Keratinocyte (primary cell): ENCODE measurements around the gene ROBO2. TPM values are rescaled to one million over a fixed set of nuclear protein-coding genes. Genes with fewer than 3 reads are reported as not detected.

ENCODE experiments used
- DNase-seq: peaks from one replicate; pipeline ENCODE4 v3.0.0-alpha.2; 2011; ENCODE audit warnings: low read depth, missing footprints, low spot score
- FAIRE-seq: peaks from 2 replicates; lab custom pipeline; 2011; peaks lifted over from hg19 to GRCh38; lab: Jason Lieb, UNC
- H2AFZ ChIP-seq: 2 replicates; pipeline ENCODE4 v1.6.0; 2012; ENCODE audit warnings: low read length, control low read depth, inconsistent platforms; ENCODE audit not compliant: control insufficient read depth
- H3K27ac ChIP-seq: 2 replicates; pipeline ENCODE4 v1.5.1; 2011; ENCODE audit warnings: low read length; ENCODE audit not compliant: control insufficient read depth, insufficient read depth
- H3K27me3 ChIP-seq: 3 replicates; pipeline ENCODE4 v1.6.0; 2011; ENCODE audit warnings: low read length; ENCODE audit not compliant: control insufficient read depth, insufficient read depth; ENCODE audit errors: extremely low read depth
- H3K36me3 ChIP-seq, 2 experiments: 2 replicates in 1 of 2; 3 replicates in 1 of 2; pipeline ENCODE4 v1.5.1; 2011; ENCODE audit warnings: low read length in 2 of 2, mild to moderate bottlenecking in 1 of 2; ENCODE audit not compliant: control insufficient read depth in 2 of 2, insufficient read depth in 2 of 2; ENCODE audit errors: extremely low read depth in 1 of 2
- H3K4me1 ChIP-seq: 3 replicates; pipeline ENCODE4 v1.5.1; 2011; ENCODE audit warnings: low read length; ENCODE audit not compliant: control insufficient read depth, insufficient read depth; ENCODE audit errors: extremely low read depth
- H3K4me2 ChIP-seq: 3 replicates; pipeline ENCODE4 v1.6.0; 2011; ENCODE audit warnings: low read depth, low read length; ENCODE audit not compliant: control insufficient read depth, insufficient read depth; ENCODE audit errors: extremely low read depth
- H3K4me3 ChIP-seq, 3 experiments: fragments of 200-600 bp in 1 of 3; sonication (generic) in 1 of 3; 2 replicates in 2 of 3; 3 replicates in 1 of 3; pipeline ENCODE4 v1.5.1; 2011 to 2016; ENCODE audit warnings: low read length in 3 of 3, mild to moderate bottlenecking in 3 of 3, control low read depth in 2 of 3, inconsistent platforms in 1 of 3, low read depth in 1 of 3, mixed read lengths in 1 of 3, mixed run types in 1 of 3, moderate library complexity in 1 of 3; ENCODE audit not compliant: control insufficient read depth in 2 of 3, insufficient read depth in 2 of 3; ENCODE audit errors: extremely low read depth in 1 of 3
- H3K79me2 ChIP-seq: 2 replicates; pipeline ENCODE4 v1.6.0; 2012; ENCODE audit warnings: low read length; ENCODE audit not compliant: control insufficient read depth, insufficient read depth
- H3K9ac ChIP-seq: 3 replicates; pipeline ENCODE4 v1.6.0; 2011; ENCODE audit warnings: low read length; ENCODE audit not compliant: control insufficient read depth, insufficient read depth; ENCODE audit errors: extremely low read depth
- H3K9me1 ChIP-seq: 3 replicates; pipeline ENCODE4 v1.6.0; 2011; ENCODE audit warnings: low read length; ENCODE audit not compliant: control insufficient read depth, insufficient read depth; ENCODE audit errors: extremely low read depth
- H3K9me3 ChIP-seq: 2 replicates; pipeline ENCODE4 v1.5.1; 2012; ENCODE audit warnings: low read depth, low read length; ENCODE audit not compliant: control insufficient read depth
- H4K20me1 ChIP-seq: 3 replicates; pipeline ENCODE4 v1.6.0; 2011; ENCODE audit warnings: low read length; ENCODE audit not compliant: control insufficient read depth, insufficient read depth; ENCODE audit errors: extremely low read depth
- EZH2 ChIP-seq: IDR thresholded peaks from one replicate; pipeline ENCODE4 v1.6.1; 2012; ENCODE audit warnings: inconsistent platforms, mild to moderate bottlenecking, low read length, moderate library complexity
- dilution Hi-C: fragments of 300-500 bp; cut with MboI; formaldehyde crosslinking; loops from one replicate; pipeline ENCODE4 v1.7.0; 2020; ENCODE audit warnings: low sequenced_read_pairs; ENCODE audit not compliant: extremely low pct_ligation_motif_present
- polyA plus RNA-seq, 5 experiments: library from polyadenylated mRNA; depleted of rRNA in 3 of 5; stranded (reverse) in 3 of 5; stranded (forward) in 1 of 5; unstranded in 1 of 5; fragments of >200 nt; gene quantifications; 1 replicate in 1 of 5; 2 replicates in 3 of 5; 3 replicates in 1 of 5; pipeline versions ENCODE4 v1.2.1 to v1.2.3, GENCODE V29; 2011 to 2012; ENCODE audit warnings: missing spikeins in 2 of 5, low read depth in 1 of 5, low replicate concordance in 1 of 5
- TF ChIP-seq, protein P1 (sequence below), 3 experiments: IDR thresholded peaks in 1 of 3; conservative IDR thresholded peaks in 1 of 3; optimal IDR thresholded peaks in 1 of 3; 2 replicates in 2 of 3; 3 replicates in 1 of 3; pipeline versions ENCODE3 to v1.5.1; 2011; ENCODE audit warnings: low read length in 3 of 3, mild to moderate bottlenecking in 3 of 3, moderate library complexity in 2 of 3, control low read depth in 1 of 3, inconsistent platforms in 1 of 3; ENCODE audit not compliant: insufficient read depth in 2 of 3; ENCODE audit errors: extremely low read depth in 1 of 3

The ROBO2 gene
- polyA plus RNA-seq, 1 donor (not counting 4 experiments of a cell fraction or from before 2014, with no cell fraction given), result 0.30 TPM

DNA sequence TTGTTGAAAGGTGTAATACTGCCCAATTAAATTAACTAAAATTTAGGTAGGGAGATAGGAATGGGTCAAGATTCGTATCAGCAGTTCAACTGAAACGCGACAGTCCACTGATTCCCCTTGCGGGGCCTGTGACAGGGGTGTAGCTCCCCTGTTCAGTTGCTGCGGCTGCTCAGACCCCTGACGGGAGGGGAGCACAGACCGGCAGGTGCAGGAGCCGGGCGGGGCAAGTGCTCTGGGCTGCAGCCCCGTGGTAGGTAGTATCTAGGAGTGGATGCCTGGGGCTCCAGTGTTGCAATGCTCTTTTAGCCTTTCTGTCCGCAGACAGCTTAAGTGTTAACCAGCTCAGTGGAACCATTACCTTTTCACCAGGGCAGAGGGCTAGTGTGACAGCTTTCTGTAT is 164.9 kb downstream of the ROBO2 start:
- no peak overlapping the region for H3K27ac ChIP-seq
- H3K9me1 ChIP-seq, result no peaks in the 10 kb centered on the region
- H3K4me2 ChIP-seq, result no peak overlapping the region
- H3K4me1 ChIP-seq, result no peaks in the 10 kb centered on the region
- H3K79me2 ChIP-seq, result no peaks in the 10 kb centered on the region
- no peaks in the 10 kb centered on the region for H3K27me3 ChIP-seq
- DNase-seq (no peak), FAIRE-seq (no peak)
- H3K9me3 ChIP-seq, result no peaks in the 10 kb centered on the region
- no peak for TF ChIP-seq EZH2
- TF ChIP-seq, protein P1, sequence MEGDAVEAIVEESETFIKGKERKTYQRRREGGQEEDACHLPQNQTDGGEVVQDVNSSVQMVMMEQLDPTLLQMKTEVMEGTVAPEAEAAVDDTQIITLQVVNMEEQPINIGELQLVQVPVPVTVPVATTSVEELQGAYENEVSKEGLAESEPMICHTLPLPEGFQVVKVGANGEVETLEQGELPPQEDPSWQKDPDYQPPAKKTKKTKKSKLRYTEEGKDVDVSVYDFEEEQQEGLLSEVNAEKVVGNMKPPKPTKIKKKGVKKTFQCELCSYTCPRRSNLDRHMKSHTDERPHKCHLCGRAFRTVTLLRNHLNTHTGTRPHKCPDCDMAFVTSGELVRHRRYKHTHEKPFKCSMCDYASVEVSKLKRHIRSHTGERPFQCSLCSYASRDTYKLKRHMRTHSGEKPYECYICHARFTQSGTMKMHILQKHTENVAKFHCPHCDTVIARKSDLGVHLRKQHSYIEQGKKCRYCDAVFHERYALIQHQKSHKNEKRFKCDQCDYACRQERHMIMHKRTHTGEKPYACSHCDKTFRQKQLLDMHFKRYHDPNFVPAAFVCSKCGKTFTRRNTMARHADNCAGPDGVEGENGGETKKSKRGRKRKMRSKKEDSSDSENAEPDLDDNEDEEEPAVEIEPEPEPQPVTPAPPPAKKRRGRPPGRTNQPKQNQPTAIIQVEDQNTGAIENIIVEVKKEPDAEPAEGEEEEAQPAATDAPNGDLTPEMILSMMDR (optimal IDR thresholded peaks at IDR 0.05 in 1 of 3, IDR thresholded peaks at IDR 0.05 in 1 of 3, conservative IDR thresholded peaks at IDR 0.05 in 1 of 3; ENCODE audit: extremely low read depth in 1 of 3, insufficient read depth in 2 of 3, low read length in 3 of 3), result no peak
- no peaks in the 10 kb centered on the region for H3K36me3 ChIP-seq
- H3K9ac ChIP-seq, result no peak overlapping the region
- no peak overlapping the region for H3K4me3 ChIP-seq
- H2AFZ ChIP-seq, result no peak overlapping the region
- H4K20me1 ChIP-seq, result no peaks in the 10 kb centered on the region
- dilution Hi-C loops, result no loop called here

- no peaks in the 10 kb centered on the region for H3K4me1 ChIP-seq
- no peak overlapping the region for H2AFZ ChIP-seq
- dilution Hi-C loops, result no loop called here
- H3K4me3 ChIP-seq, result no peak overlapping the region
- no peaks in the 10 kb centered on the region for H4K20me1 ChIP-seq
- H3K9me3 ChIP-seq, result no peaks in the 10 kb centered on the region
- no peaks in the 10 kb centered on the region for H3K79me2 ChIP-seq
- FAIRE-seq (no peak), DNase-seq (no peak)
- H3K27me3 ChIP-seq, result no peaks in the 10 kb centered on the region
- no peak overlapping the region for H3K9ac ChIP-seq
- no peaks in the 10 kb centered on the region for H3K36me3 ChIP-seq
- no peak overlapping the region for H3K27ac ChIP-seq
- no peak overlapping the region for H3K4me2 ChIP-seq
- H3K9me1 ChIP-seq, result no peaks in the 10 kb centered on the region
- no peak for TF ChIP-seq EZH2
- TF ChIP-seq, protein P1 (optimal IDR thresholded peaks at IDR 0.05 in 1 of 3, IDR thresholded peaks at IDR 0.05 in 1 of 3, conservative IDR thresholded peaks at IDR 0.05 in 1 of 3; ENCODE audit: extremely low read depth in 1 of 3, insufficient read depth in 2 of 3, low read length in 3 of 3), result no peak
Measured at GRCh38 chr3:77207753-77208152, 167.9 kb downstream of the ROBO2 start.
